Activated CD4-positive, alpha-beta T cell treated with anti-CD3 and anti-CD28 coated beads, Interleukin-2, amount 10 ng/mL, durations not matched to agents 24 days and 14 days (primary cell): ENCODE results near the gene POLE. TPM values are rescaled to one million over a fixed set of nuclear protein-coding genes. Genes with fewer than 3 reads are reported as not detected.
A peak's percentile ranks its signal among the peaks of the same experiment; 100 is the strongest.

Source experiments
- DNase-seq: peaks from one replicate; pipeline ENCODE4 v3.0.0; 2022
- H3K27ac Mint-ChIP-seq: one replicate; pipeline ENCODE4 v1.8.0; 2022; ENCODE audit warnings: mild to moderate bottlenecking, mixed read lengths
- H3K27me3 Mint-ChIP-seq: one replicate; pipeline ENCODE4 v1.8.0; 2022; ENCODE audit warnings: mixed read lengths
- H3K36me3 Mint-ChIP-seq: one replicate; pipeline ENCODE4 v1.8.0; 2022; ENCODE audit warnings: low read depth, mild to moderate bottlenecking, mixed read lengths
- H3K4me1 Mint-ChIP-seq: one replicate; pipeline ENCODE4 v1.8.0; 2021; ENCODE audit warnings: mixed read lengths
- H3K4me3 Mint-ChIP-seq: one replicate; pipeline ENCODE4 v1.8.0; 2022; ENCODE audit warnings: mild to moderate bottlenecking, moderate library complexity, mixed read lengths
- H3K9me3 Mint-ChIP-seq: one replicate; pipeline ENCODE4 v1.8.0; 2021; ENCODE audit warnings: mixed read lengths
- intact Hi-C: fragments of 100-400 bp; cut with micrococcal nuclease; formaldehyde crosslinking; loops from one replicate; pipeline ENCODE4 v1.15.1; 2023
- total RNA-seq: library from RNA; stranded (reverse); gene quantifications from 2 replicates; pipeline ENCODE4 v1.2.3, GENCODE V29; 2022

Gene POLE
- total RNA-seq, 1 donor from 2014 or later: 180 TPM

- Mint-ChIP-seq H3K4me3 (no peak overlapping the region), H3K36me3 (peaks cover 72% of the 10 kb centered on the region), H3K27ac (no peak overlapping the region), H3K4me1 (peaks cover 3% of the 10 kb centered on the region), H3K9me3 (no peaks in the 10 kb centered on the region), H3K27me3 (no peaks in the 10 kb centered on the region)
- no peak for DNase-seq
- intact Hi-C loops: no loop called here
Observed at GRCh38 chr12:132724506-132725241, 37.5 kb upstream of the POLE start.

- intact Hi-C loops: no loop called here
- Mint-ChIP-seq H3K9me3 (no peaks in the 10 kb centered on the region), H3K27ac (no peak overlapping the region), H3K4me1 (peaks cover 3% of the 10 kb centered on the region), H3K4me3 (no peak overlapping the region), H3K36me3 (peaks cover 75% of the 10 kb centered on the region), H3K27me3 (no peaks in the 10 kb centered on the region)
- no peak for DNase-seq
Observed at GRCh38 chr12:132723764-132724140, 36.6 kb upstream of the POLE start.

- Mint-ChIP-seq H3K9me3 (no peaks in the 10 kb centered on the region), H3K4me3 (no peak overlapping the region), H3K36me3 (peaks cover 72% of the 10 kb centered on the region), H3K27ac (no peak overlapping the region), H3K4me1 (peaks cover 3% of the 10 kb centered on the region), H3K27me3 (no peaks in the 10 kb centered on the region)
- intact Hi-C loops: no loop called here
- DNase-seq: no peak
Observed at GRCh38 chr12:132723015-132723763, 36.0 kb upstream of the POLE start.

- no peak for DNase-seq
- peaks cover 67% of the 10 kb centered on the region for H3K36me3 Mint-ChIP-seq
- no peaks in the 10 kb centered on the region for H3K27me3 Mint-ChIP-seq
- H3K9me3 Mint-ChIP-seq: no peaks in the 10 kb centered on the region
- peaks cover 3% of the 10 kb centered on the region for H3K4me1 Mint-ChIP-seq
- peak overlapping the region; percentile 48 for H3K27ac Mint-ChIP-seq
- H3K4me3 Mint-ChIP-seq: no peak overlapping the region
- intact Hi-C loops: no loop called here
Observed at GRCh38 chr12:132720606-132721345, 33.6 kb upstream of the POLE start.

GRCh38 chr12:132719954-132720324 is 32.8 kb upstream of the POLE start:
- no peaks in the 10 kb centered on the region for H3K9me3 Mint-ChIP-seq
- H3K27ac Mint-ChIP-seq: peak overlapping the region; percentile 6
- intact Hi-C loops: no loop called here
- no peaks in the 10 kb centered on the region for H3K27me3 Mint-ChIP-seq
- no peak overlapping the region for H3K4me3 Mint-ChIP-seq
- peaks cover 3% of the 10 kb centered on the region for H3K4me1 Mint-ChIP-seq
- DNase-seq: no peak
- peaks cover 61% of the 10 kb centered on the region for H3K36me3 Mint-ChIP-seq

DNA sequence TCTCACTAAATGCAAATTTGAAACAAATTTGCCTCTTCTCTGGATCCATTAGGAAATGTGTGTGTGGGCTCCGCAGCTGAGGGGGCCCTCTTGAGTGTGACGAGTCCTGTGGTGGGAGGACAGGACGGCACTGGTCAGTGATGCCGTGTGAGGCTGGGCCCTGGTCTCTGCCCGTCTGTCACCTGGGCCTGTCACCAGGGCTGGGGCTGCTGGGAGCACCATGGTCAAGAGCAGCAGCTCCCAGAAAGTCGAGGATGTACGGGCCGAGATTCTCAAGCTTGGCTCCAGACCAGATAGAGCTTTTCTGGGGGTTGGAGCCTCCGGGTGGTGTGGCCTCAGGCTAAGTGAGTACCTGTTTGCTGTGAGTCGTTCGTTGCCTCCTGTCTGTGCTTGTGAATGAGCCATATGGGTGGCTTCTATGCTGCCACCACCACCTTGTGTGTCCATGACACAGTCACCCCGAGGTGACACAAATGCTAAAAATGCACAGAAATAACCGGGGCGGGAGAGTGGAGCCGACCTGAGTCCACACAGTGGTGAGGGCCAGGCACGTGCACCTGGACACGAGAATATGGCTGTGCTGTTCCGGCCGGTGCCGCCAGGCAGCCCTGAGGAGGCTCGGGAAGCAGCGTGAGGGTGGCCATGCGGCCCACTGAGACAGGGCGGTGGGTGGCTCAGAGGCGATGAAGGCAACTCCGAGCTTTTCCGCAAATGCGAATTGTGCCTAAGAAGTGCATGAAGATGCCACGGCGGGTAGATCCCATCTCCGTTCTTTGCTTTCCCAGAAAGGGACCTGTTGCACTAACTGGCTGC is 32.2 kb upstream of the POLE start:
- H3K27ac Mint-ChIP-seq: peak overlapping the region; percentile 43
- no peaks in the 10 kb centered on the region for H3K9me3 Mint-ChIP-seq
- intact Hi-C loops: no loop called here
- peaks cover 5% of the 10 kb centered on the region for H3K4me1 Mint-ChIP-seq
- DNase-seq: no peak
- H3K27me3 Mint-ChIP-seq: no peaks in the 10 kb centered on the region
- H3K36me3 Mint-ChIP-seq: peaks cover 62% of the 10 kb centered on the region
- H3K4me3 Mint-ChIP-seq: no peak overlapping the region

GRCh38 chr12:132718644-132719043 is 31.5 kb upstream of the POLE start:
- Mint-ChIP-seq H3K4me1 (peaks cover 3% of the 10 kb centered on the region), H3K36me3 (peaks cover 57% of the 10 kb centered on the region), H3K9me3 (no peaks in the 10 kb centered on the region), H3K27me3 (no peaks in the 10 kb centered on the region), H3K27ac (no peak overlapping the region), H3K4me3 (no peak overlapping the region)
- intact Hi-C loops: no loop called here
- DNase-seq: no peak

GRCh38 chr12:132717531-132718387 is 30.6 kb upstream of the POLE start:
- DNase-seq: no peak
- Mint-ChIP-seq H3K27me3 (no peaks in the 10 kb centered on the region), H3K4me3 (no peak overlapping the region), H3K36me3 (peaks cover 54% of the 10 kb centered on the region), H3K4me1 (peaks cover 11% of the 10 kb centered on the region), H3K27ac (no peak overlapping the region), H3K9me3 (no peaks in the 10 kb centered on the region)
- intact Hi-C loops: no loop called here

- intact Hi-C loops: no loop called here
- Mint-ChIP-seq H3K27me3 (no peaks in the 10 kb centered on the region), H3K4me1 (peaks cover 15% of the 10 kb centered on the region), H3K27ac (no peak overlapping the region), H3K36me3 (peaks cover 52% of the 10 kb centered on the region), H3K9me3 (no peaks in the 10 kb centered on the region), H3K4me3 (no peak overlapping the region)
- DNase-seq: no peak
Observed at GRCh38 chr12:132717011-132717410, 29.9 kb upstream of the POLE start.

DNA sequence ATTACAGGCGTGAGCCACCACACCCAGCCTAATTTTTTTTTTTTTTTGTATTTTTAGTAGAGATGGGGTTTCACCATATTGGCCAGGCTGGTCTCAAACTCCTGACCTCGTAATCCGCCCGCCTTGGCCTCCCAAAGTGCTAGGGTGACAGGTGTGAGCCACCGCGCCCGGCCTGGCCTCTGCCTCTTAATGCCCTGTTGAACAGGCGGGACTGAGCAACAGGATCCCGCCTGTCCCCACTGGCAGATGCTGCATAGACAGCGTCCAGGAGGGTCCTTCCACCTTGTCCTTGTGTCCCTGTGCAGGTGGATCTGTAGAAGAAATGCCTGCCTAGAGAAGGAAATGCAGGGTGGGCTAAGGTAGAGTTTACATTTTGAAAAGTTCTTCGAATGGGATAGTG is 29.2 kb upstream of the POLE start:
- no peak overlapping the region for H3K27ac Mint-ChIP-seq
- H3K36me3 Mint-ChIP-seq: peaks cover 49% of the 10 kb centered on the region
- no peak overlapping the region for H3K4me3 Mint-ChIP-seq
- H3K9me3 Mint-ChIP-seq: no peaks in the 10 kb centered on the region
- intact Hi-C loops: no loop called here
- peaks cover 15% of the 10 kb centered on the region for H3K4me1 Mint-ChIP-seq
- DNase-seq: no peak
- no peaks in the 10 kb centered on the region for H3K27me3 Mint-ChIP-seq

DNA sequence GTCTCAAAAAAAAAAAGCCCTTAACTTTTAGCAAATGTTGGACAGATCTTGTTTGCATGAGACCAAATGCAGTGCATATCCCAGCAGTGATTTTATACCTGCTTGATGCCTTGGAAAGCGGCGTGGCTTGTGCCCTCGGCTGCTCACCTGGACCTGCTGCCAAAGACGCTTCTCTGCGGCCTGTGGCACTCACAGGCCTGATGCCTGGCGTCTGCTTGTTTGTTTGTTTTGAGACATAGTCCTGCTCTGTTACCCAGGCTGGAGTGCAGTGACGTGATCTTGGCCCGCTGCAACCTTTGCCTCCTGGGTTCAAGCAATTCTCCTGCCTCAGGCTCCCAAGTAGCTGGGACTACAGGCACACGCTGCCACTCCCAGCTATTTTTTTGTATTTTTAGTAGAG is 28.7 kb upstream of the POLE start:
- Mint-ChIP-seq H3K27me3 (no peaks in the 10 kb centered on the region), H3K4me3 (no peak overlapping the region), H3K4me1 (peaks cover 15% of the 10 kb centered on the region), H3K27ac (no peak overlapping the region), H3K36me3 (peaks cover 46% of the 10 kb centered on the region), H3K9me3 (no peaks in the 10 kb centered on the region)
- intact Hi-C loops: no loop called here
- no peak for DNase-seq

DNA sequence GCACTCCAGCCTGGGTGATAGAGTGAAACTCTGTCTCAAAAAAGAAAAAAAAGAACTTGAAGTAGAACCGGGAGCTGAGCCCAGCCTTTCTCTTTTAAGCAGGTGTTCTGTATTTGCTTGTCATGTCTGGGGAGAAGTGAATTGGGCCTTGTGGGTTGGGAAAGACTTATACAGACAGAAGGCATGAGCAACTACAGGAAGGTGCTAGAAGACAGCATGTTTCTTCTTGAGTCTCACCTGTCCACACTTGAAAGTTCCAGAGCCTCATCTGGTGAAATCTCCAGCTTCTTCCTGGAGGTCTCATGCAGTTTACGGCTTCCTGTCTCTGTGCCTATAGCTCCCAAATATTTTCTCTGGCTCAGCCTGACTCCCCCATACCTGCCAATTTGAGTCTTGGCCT is 26.0 kb upstream of the POLE start:
- peaks cover 18% of the 10 kb centered on the region for H3K4me1 Mint-ChIP-seq
- H3K27me3 Mint-ChIP-seq: no peaks in the 10 kb centered on the region
- peak overlapping the region; percentile 32 for H3K4me3 Mint-ChIP-seq
- DNase-seq: no peak
- H3K9me3 Mint-ChIP-seq: no peaks in the 10 kb centered on the region
- no peak overlapping the region for H3K27ac Mint-ChIP-seq
- H3K36me3 Mint-ChIP-seq: peaks cover 32% of the 10 kb centered on the region
- intact Hi-C loops: no loop called here
